ENCODE data around the gene RPL41.

RPL41 gene

GRCh38 chr12:56143217-56143616 lies 26.8 kb downstream of the RPL41 start:
- no peak overlapping the region for H3K4me2 ChIP-seq (ENCODE audit: low read depth, low read length)
- TF ChIP-seq, protein P1, sequence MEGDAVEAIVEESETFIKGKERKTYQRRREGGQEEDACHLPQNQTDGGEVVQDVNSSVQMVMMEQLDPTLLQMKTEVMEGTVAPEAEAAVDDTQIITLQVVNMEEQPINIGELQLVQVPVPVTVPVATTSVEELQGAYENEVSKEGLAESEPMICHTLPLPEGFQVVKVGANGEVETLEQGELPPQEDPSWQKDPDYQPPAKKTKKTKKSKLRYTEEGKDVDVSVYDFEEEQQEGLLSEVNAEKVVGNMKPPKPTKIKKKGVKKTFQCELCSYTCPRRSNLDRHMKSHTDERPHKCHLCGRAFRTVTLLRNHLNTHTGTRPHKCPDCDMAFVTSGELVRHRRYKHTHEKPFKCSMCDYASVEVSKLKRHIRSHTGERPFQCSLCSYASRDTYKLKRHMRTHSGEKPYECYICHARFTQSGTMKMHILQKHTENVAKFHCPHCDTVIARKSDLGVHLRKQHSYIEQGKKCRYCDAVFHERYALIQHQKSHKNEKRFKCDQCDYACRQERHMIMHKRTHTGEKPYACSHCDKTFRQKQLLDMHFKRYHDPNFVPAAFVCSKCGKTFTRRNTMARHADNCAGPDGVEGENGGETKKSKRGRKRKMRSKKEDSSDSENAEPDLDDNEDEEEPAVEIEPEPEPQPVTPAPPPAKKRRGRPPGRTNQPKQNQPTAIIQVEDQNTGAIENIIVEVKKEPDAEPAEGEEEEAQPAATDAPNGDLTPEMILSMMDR (IDR thresholded peaks at IDR 0.05; ENCODE audit: low read length): no peak
- TF ChIP-seq EZH2 (optimal IDR thresholded peaks at IDR 0.05; ENCODE audit: low read depth, low read length): no peak
- TF ChIP-seq EZH2phosphoT487 (IDR thresholded peaks at IDR 0.05; ENCODE audit: low read length): no peak
- H3K4me3 ChIP-seq (ENCODE audit: low read length): no peak overlapping the region
- no peaks in the 10 kb centered on the region for H3K9me2 ChIP-seq (replicated peaks; ENCODE audit: insufficient read depth, low read length)
- H3K4me1 ChIP-seq (ENCODE audit: low read length): no peaks in the 10 kb centered on the region
- no peaks in the 10 kb centered on the region for H3K9me3 ChIP-seq (replicated peaks; ENCODE audit: insufficient read depth, low read length)
- H3K36me3 ChIP-seq (replicated peaks; ENCODE audit: insufficient read depth, low read length): no peaks in the 10 kb centered on the region; the same call in none of the 2 replicates
- no peak overlapping the region for H3K9ac ChIP-seq (ENCODE audit: low read length)
- no peaks in the 10 kb centered on the region for H3K27me3 ChIP-seq (replicated peaks; ENCODE audit: insufficient read depth, low read length)
- no peaks in the 10 kb centered on the region for H4K20me1 ChIP-seq (ENCODE audit: insufficient read depth, low read length)
- DNase-seq: no peak
- no peak overlapping the region for H2AFZ ChIP-seq (ENCODE audit: low read length)
- H3F3A ChIP-seq (ENCODE audit: insufficient read depth, low read length): 0 out of 2 replicates have a peak, but pooled peaks cover 11% of the 10 kb centered on the region
- no peak overlapping the region for H3K27ac ChIP-seq (ENCODE audit: low read length)
- H3K79me2 ChIP-seq (ENCODE audit: low read length): no peaks in the 10 kb centered on the region

DNA sequence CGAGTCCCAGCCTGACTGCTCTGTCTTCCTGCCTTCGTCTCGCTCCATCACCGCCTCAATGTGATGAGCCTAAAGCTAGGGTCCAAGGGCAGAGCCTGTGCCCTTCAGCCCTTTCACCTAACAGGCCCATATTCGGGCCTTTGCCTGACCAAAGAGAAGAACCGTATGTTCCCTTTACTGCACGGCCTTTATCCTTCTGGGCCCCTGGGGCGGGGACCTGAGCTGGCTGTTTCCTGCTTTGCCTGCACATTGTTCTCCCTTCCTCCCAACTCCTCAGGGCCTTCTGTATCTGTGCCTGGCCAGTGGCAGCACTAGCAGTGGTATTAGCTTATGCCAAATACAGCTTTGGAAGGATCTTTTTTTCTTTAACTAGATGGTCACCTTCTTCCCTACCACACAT lies 27.4 kb downstream of the RPL41 start:
- Histone ChIP-seq H3K9me2 (replicated peaks; ENCODE audit: insufficient read depth, low read length) (no peaks in the 10 kb centered on the region), H4K20me1 (ENCODE audit: insufficient read depth, low read length) (no peaks in the 10 kb centered on the region), H3K4me3 (ENCODE audit: low read length) (no peak overlapping the region), H3F3A (ENCODE audit: insufficient read depth, low read length) (0 out of 2 replicates have a peak, but pooled peaks cover 11% of the 10 kb centered on the region), H3K36me3 (replicated peaks; ENCODE audit: insufficient read depth, low read length) (no peaks in the 10 kb centered on the region; the same call in none of the 2 replicates), H3K9me3 (replicated peaks; ENCODE audit: insufficient read depth, low read length) (no peaks in the 10 kb centered on the region), H3K27me3 (replicated peaks; ENCODE audit: insufficient read depth, low read length) (no peaks in the 10 kb centered on the region), H3K4me1 (ENCODE audit: low read length) (no peaks in the 10 kb centered on the region), H3K4me2 (ENCODE audit: low read depth, low read length) (no peak overlapping the region), H3K27ac (ENCODE audit: low read length) (no peak overlapping the region), H3K79me2 (ENCODE audit: low read length) (no peaks in the 10 kb centered on the region), H2AFZ (ENCODE audit: low read length) (no peak overlapping the region), H3K9ac (ENCODE audit: low read length) (no peak overlapping the region)
- DNase-seq: no peak
- TF ChIP-seq, protein P1 (IDR thresholded peaks at IDR 0.05; ENCODE audit: low read length): no peak
- TF ChIP-seq EZH2 (optimal IDR thresholded peaks at IDR 0.05; ENCODE audit: low read depth, low read length) (no peak), EZH2phosphoT487 (IDR thresholded peaks at IDR 0.05; ENCODE audit: low read length) (no peak)

DNA sequence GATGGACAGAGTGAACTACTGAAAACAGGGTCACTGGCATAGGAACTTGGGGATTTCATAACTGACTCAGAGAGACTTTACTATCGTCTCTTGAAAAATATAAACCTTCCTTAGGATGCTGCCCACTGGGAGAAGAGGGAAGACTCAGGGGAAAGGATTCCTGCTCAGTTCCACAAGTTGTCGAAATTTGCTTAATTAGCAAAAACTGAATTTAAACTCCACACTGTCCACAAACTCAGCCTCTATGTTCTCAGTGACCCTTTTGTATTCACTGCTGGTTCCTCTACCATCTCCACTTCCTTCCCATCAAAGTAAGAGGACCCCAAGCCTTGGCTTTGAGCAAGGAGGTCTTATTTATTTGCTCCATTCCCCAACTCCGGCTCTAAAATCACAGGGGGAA lies 28.8 kb downstream of the RPL41 start:
- Histone ChIP-seq H3K27ac (ENCODE audit: low read length) (no peak overlapping the region), H3K9me3 (replicated peaks; ENCODE audit: insufficient read depth, low read length) (no peaks in the 10 kb centered on the region), H3K9me2 (replicated peaks; ENCODE audit: insufficient read depth, low read length) (no peaks in the 10 kb centered on the region), H4K20me1 (ENCODE audit: insufficient read depth, low read length) (no peaks in the 10 kb centered on the region), H3F3A (ENCODE audit: insufficient read depth, low read length) (0 out of 2 replicates have a peak, but pooled peaks cover 11% of the 10 kb centered on the region), H3K4me2 (ENCODE audit: low read depth, low read length) (no peak overlapping the region), H3K4me3 (ENCODE audit: low read length) (no peak overlapping the region), H3K4me1 (ENCODE audit: low read length) (no peaks in the 10 kb centered on the region), H2AFZ (ENCODE audit: low read length) (no peak overlapping the region), H3K9ac (ENCODE audit: low read length) (no peak overlapping the region), H3K36me3 (replicated peaks; ENCODE audit: insufficient read depth, low read length) (no peaks in the 10 kb centered on the region; the same call in none of the 2 replicates), H3K27me3 (replicated peaks; ENCODE audit: insufficient read depth, low read length) (no peaks in the 10 kb centered on the region), H3K79me2 (ENCODE audit: low read length) (no peaks in the 10 kb centered on the region)
- TF ChIP-seq EZH2phosphoT487 (IDR thresholded peaks at IDR 0.05; ENCODE audit: low read length): no peak
- no peak for TF ChIP-seq EZH2 (optimal IDR thresholded peaks at IDR 0.05; ENCODE audit: low read depth, low read length)
- TF ChIP-seq, protein P1 (IDR thresholded peaks at IDR 0.05; ENCODE audit: low read length): no peak
- DNase-seq: no peak
